Body of pancreas (tissue), 4 donors: Measurements from ENCODE around the gene RPS16. TPM values are rescaled to one million over a fixed set of nuclear protein-coding genes. Genes with fewer than 3 reads are reported as not detected.

Source experiments
- ATAC-seq: fragments of 150-250 bp; one replicate; pipeline ENCODE4 v1.9.1; 2016
- DNase-seq, 4 donors: peaks; one replicate each; pipeline ENCODE4 v3.0.0-alpha.2; 2019
- H3K27ac ChIP-seq, 4 donors: fragments of 200-600 bp; sonication (generic); 1 replicate in 3 of 4; 2 replicates in 1 of 4; pipeline versions ENCODE4 v1.5.1 to v1.6.1; 2016 to 2019; ENCODE audit warnings: mild to moderate bottlenecking in 1 of 4, mixed read lengths in 1 of 4, moderate library complexity in 1 of 4
- H3K27me3 ChIP-seq, 2 donors: fragments of 200-600 bp; sonication (generic); one replicate each; pipeline ENCODE4 v1.6.0; 2016; ENCODE audit warnings: mild to moderate bottlenecking in 1 of 2
- H3K36me3 ChIP-seq, 2 donors: fragments of 200-600 bp; sonication (generic); replicated peaks in 1 of 2; 2 replicates each; pipeline ENCODE4 v1.5.1; 2016; ENCODE audit warnings: low read depth in 2 of 2; ENCODE audit not compliant: insufficient read depth in 1 of 2
- H3K4me1 ChIP-seq: fragments of 200-600 bp; sonication (generic); one replicate; pipeline ENCODE4 v1.6.0; 2016
- H3K4me3 ChIP-seq, 2 donors: fragments of 200-600 bp; sonication (generic); 1 replicate in 1 of 2; 2 replicates in 1 of 2; pipeline ENCODE4 v1.5.1; 2016 to 2019
- H3K9me3 ChIP-seq, 3 donors: fragments of 200-600 bp; sonication (generic); 1 replicate in 2 of 3; 2 replicates in 1 of 3; pipeline ENCODE4 v1.5.1; 2016
- POLR2A ChIP-seq, 3 donors: fragments of 450-650 bp; IDR thresholded peaks; one replicate each; pipeline ENCODE4 v1.6.1; 2016; ENCODE audit warnings: antibody characterized with exemption in 3 of 3, mild to moderate bottlenecking in 2 of 3
- WGBS, 2 donors: methylation state at CpG; one replicate each; pipeline ENCODE4 v1.1.5; 2017; 5-methylcytosine and 5-hydroxymethylcytosine counted together
- intact Hi-C: fragments of 100-400 bp; cut with DNase I; formaldehyde crosslinking; loops from one replicate; pipeline ENCODE4 v1.15.1; 2023
- microRNA-seq, 2 donors: library from miRNA; unstranded; fragments of <30 nt; microRNA quantifications; one replicate each; pipeline ENCODE4, GENCODE V29; 2016; ENCODE audit warnings: borderline number of aligned reads in 2 of 2, borderline replicate concordance in 2 of 2
- small RNA-seq: library from RNA; depleted of rRNA; stranded (forward); fragments of <200 nt; gene quantifications from one replicate; pipeline ENCODE3, GENCODE V24; 2016
- total RNA-seq, 2 donors: library from RNA; depleted of rRNA; stranded (reverse); fragments of >200 nt; gene quantifications; one replicate each; pipeline ENCODE4 v1.1.0, GENCODE V29; 2016
- TF ChIP-seq, protein P1 (sequence below), 7 experiments: fragments of 450-650 bp in 4 of 7; fragments of 200-600 bp in 3 of 7; sonication (generic) in 3 of 7; IDR thresholded peaks; one replicate each; pipeline ENCODE4 v1.5.1; 2016 to 2019; ENCODE audit warnings: antibody characterized with exemption in 7 of 7

Gene RPS16
- total RNA-seq, 2 donors from 2014 or later = 573 to 1,475 TPM

DNA sequence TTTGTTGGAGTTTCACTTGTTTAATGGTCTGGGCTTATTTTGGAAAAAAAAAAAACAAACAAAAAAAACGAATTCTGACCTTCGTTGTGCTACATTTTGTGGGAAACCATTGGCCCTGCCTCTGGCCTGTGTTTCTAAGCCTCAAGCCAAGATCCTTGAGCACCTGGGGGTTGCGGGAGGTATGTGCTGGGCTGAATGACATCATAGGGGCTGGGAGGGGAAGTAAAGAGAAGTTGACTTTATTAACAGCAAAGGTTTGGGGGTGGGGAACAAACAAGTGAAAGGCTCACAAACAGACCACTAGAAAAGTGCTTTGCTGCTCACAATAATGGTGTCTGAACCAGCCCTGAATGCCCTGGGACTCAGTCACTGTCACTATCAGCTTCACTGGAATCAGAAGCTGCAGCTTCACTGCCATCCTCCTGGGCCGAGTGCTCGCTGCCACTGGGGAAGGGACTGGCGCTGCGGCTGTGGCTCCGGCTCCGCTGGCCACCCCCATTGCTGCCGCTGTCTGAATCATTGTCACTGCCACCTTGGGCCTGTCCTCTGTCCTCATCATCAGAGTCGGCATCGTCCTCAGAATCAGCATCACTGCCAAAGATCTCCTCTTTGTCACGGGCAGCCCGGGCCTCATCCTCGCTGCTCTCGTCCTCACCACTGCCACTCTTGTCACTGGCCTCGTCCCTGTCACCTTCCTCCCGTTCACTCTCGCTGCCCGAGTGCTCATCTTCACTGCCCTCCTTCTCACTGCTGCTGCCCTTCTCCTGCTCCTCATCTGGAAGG is 49.9 kb downstream of the RPS16 start:
- WGBS, 2 donors = 83 to 86% methylated on average over 20 of the region's 20 CpGs
- intact Hi-C loops = no loop called here
- Histone ChIP-seq H3K4me1 (peaks cover 15% of the 10 kb centered on the region), H3K9me3 (no peaks in the 10 kb centered on the region), H3K27me3 (no peaks in the 10 kb centered on the region), H3K27ac (no peak overlapping the region), H3K36me3 (peaks cover 3 to 19% of the 10 kb centered on the region in 2 donors), H3K4me3 (no peak overlapping the region)
- TF ChIP-seq, protein P1, sequence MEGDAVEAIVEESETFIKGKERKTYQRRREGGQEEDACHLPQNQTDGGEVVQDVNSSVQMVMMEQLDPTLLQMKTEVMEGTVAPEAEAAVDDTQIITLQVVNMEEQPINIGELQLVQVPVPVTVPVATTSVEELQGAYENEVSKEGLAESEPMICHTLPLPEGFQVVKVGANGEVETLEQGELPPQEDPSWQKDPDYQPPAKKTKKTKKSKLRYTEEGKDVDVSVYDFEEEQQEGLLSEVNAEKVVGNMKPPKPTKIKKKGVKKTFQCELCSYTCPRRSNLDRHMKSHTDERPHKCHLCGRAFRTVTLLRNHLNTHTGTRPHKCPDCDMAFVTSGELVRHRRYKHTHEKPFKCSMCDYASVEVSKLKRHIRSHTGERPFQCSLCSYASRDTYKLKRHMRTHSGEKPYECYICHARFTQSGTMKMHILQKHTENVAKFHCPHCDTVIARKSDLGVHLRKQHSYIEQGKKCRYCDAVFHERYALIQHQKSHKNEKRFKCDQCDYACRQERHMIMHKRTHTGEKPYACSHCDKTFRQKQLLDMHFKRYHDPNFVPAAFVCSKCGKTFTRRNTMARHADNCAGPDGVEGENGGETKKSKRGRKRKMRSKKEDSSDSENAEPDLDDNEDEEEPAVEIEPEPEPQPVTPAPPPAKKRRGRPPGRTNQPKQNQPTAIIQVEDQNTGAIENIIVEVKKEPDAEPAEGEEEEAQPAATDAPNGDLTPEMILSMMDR (IDR thresholded peaks at IDR 0.05) = no peak
- no peak for TF ChIP-seq POLR2A (IDR thresholded peaks at IDR 0.05)
- DNase-seq = no peak
- no peak for ATAC-seq

- Histone ChIP-seq H3K4me1 (peaks cover 10% of the 10 kb centered on the region), H3K36me3 (peaks cover 7 to 21% of the 10 kb centered on the region in 2 donors), H3K27ac (no peak overlapping the region), H3K27me3 (no peaks in the 10 kb centered on the region), H3K4me3 (no peak overlapping the region), H3K9me3 (no peaks in the 10 kb centered on the region)
- no peak for ATAC-seq
- intact Hi-C loops = loop anchor here (5.0 kb wide), 1 partner anchor 38 kb away; no protein-coding TSS in a partner anchor
- WGBS, 2 donors = 72 to 81% methylated on average over 9 of the region's 9 CpGs
- TF ChIP-seq, protein P1 (IDR thresholded peaks at IDR 0.05) = no peak
- TF ChIP-seq POLR2A (IDR thresholded peaks at IDR 0.05) = no peak
- DNase-seq = no peak
Measured at GRCh38 chr19:39384839-39385568, 50.7 kb downstream of the RPS16 start.

Small RNA genes within 50 kb of the gene (microRNA-seq; reads per million reads assigned to microRNA genes)
- 0.45 to 0.47 reads per million in 2 donors for gene MIR4530

Small RNA genes within 50 kb of the gene (small RNA-seq; reads per million reads assigned to genes)
- gene MIR4530 = not detected

Other genes with a start within 250 kb of the RPS16 start
- 1 to 10 TPM in 1 of 2 donors, under 1 TPM in 1; 0.66 to 7.8 TPM for gene NCCRP1, start 239.0 kb downstream of the RPS16 start, total RNA-seq
- gene SYCN, start 231.7 kb downstream of the RPS16 start, total RNA-seq = 1,000 to 10,000 TPM; 2,614 to 5,793 TPM
- not detected for gene IFNL3, start 190.9 kb downstream of the RPS16 start, total RNA-seq
- not detected for gene IFNL4, start 187.1 kb downstream of the RPS16 start, total RNA-seq
- not detected for gene IFNL2, start 167.6 kb downstream of the RPS16 start, total RNA-seq
- gene IFNL1, start 139.5 kb downstream of the RPS16 start, total RNA-seq = not detected
- 1 to 10 TPM; 2.0 to 5.7 TPM for gene LRFN1, start 115.1 kb downstream of the RPS16 start, total RNA-seq
- gene GMFG, start 99.9 kb downstream of the RPS16 start, total RNA-seq = 1 to 10 TPM; 1.3 to 6.0 TPM
- gene SAMD4B, start 93.5 kb downstream of the RPS16 start, total RNA-seq = 10 to 100 TPM; 41.5 to 77.8 TPM
- 10 to 100 TPM; 16.9 to 49.8 TPM for gene PAF1, start 44.8 kb downstream of the RPS16 start, total RNA-seq
- 10 to 100 TPM; 23.1 to 40.9 TPM for gene MED29, start 44.6 kb downstream of the RPS16 start, total RNA-seq
- 100 to 1,000 TPM in 1 of 2 donors, 10 to 100 TPM in 1; 55.8 to 108 TPM for gene ZFP36, start 29.1 kb downstream of the RPS16 start, total RNA-seq
- gene PLEKHG2, start 23.3 kb downstream of the RPS16 start, total RNA-seq = 10 to 100 TPM in 1 of 2 donors, 1 to 10 TPM in 1; 6.7 to 13.2 TPM
- gene SUPT5H, start 9.6 kb upstream of the RPS16 start, total RNA-seq = 10 to 100 TPM; 82.0 to 90.3 TPM
- 10 to 100 TPM; 30.4 to 50.8 TPM for gene TIMM50, start 44.9 kb upstream of the RPS16 start, total RNA-seq
- gene DLL3, start 63.0 kb upstream of the RPS16 start, total RNA-seq = not detected
- not detected for gene SELENOV, start 79.2 kb upstream of the RPS16 start, total RNA-seq
- gene EID2B, start 96.9 kb upstream of the RPS16 start, total RNA-seq = 1 to 10 TPM; 2.0 to 3.9 TPM
- 10 to 100 TPM in 1 of 2 donors, 1 to 10 TPM in 1; 7.3 to 13.5 TPM for gene EID2, start 104.2 kb upstream of the RPS16 start, total RNA-seq
- gene LGALS13, start 166.6 kb upstream of the RPS16 start, total RNA-seq = not detected
- not detected for gene LGALS16, start 220.0 kb upstream of the RPS16 start, total RNA-seq